A673 (cell line): ENCODE measurements around the gene SAFB2.

Experiments
- CTCF ChIP-seq: fragments of 300-800, 200-600 bp; sonication (generic); conservative IDR thresholded peaks from 2 replicates; pipeline ENCODE4 v1.5.1; 2017; ENCODE audit warnings: low read depth, mild to moderate bottlenecking, antibody characterized with exemption, low read length, moderate library complexity, mixed read lengths
- EZH2 ChIP-seq: fragments of 200-600 bp; sonication (generic); IDR thresholded peaks from 2 replicates; pipeline ENCODE4 v1.6.1; 2017; ENCODE audit warnings: borderline replicate concordance, low read depth, mild to moderate bottlenecking, mixed read lengths, antibody characterized with exemption, low read length; ENCODE audit not compliant: poor library complexity, severe bottlenecking

GRCh38 chr19:5575590-5575989 is 47.0 kb downstream of the SAFB2 start:
- TF ChIP-seq CTCF: no peak
- TF ChIP-seq EZH2: no peak
